DOHH2 (cell line): Measurements from ENCODE around the gene TAF6.

ENCODE experiments used
- H3F3A ChIP-seq: fragments of 200-600 bp; sonication (generic), shearing (Covaris generic); 2 replicates; pipeline ENCODE4 v1.6.0; 2016; ENCODE audit warnings: antibody characterized with exemption, mild to moderate bottlenecking; ENCODE audit not compliant: control insufficient read depth, insufficient read depth
- H3K27ac ChIP-seq: fragments of 200-600 bp; sonication (generic); 2 replicates; pipeline ENCODE4 v1.5.1; 2014; ENCODE audit warnings: low read depth, mild to moderate bottlenecking, low read length, moderate library complexity
- H3K27me3 ChIP-seq: fragments of 200-600 bp; sonication (generic); 2 replicates; pipeline ENCODE4 v1.6.1; 2014; ENCODE audit warnings: mild to moderate bottlenecking, low read length, mixed read lengths; ENCODE audit not compliant: control insufficient read depth
- H3K36me3 ChIP-seq: fragments of 200-600 bp; sonication (generic); 2 replicates; pipeline ENCODE4 v1.6.1; 2014; ENCODE audit warnings: mild to moderate bottlenecking, low read length, moderate library complexity, mixed read lengths; ENCODE audit not compliant: control insufficient read depth
- H3K4me1 ChIP-seq: fragments of 200-600 bp; sonication (generic); 2 replicates; pipeline ENCODE4 v1.6.1; 2014; ENCODE audit warnings: mild to moderate bottlenecking, low read length, mixed read lengths; ENCODE audit not compliant: control insufficient read depth
- H3K4me2 ChIP-seq: fragments of 200-600 bp; sonication (generic); 2 replicates; pipeline ENCODE4 v1.6.0; 2014; ENCODE audit warnings: mild to moderate bottlenecking, low read length, moderate library complexity
- H3K4me3 ChIP-seq: fragments of 200-600 bp; sonication (generic); 2 replicates; pipeline ENCODE4 v1.5.1; 2014; ENCODE audit warnings: mild to moderate bottlenecking, low read length, mixed read lengths
- H3K79me2 ChIP-seq: fragments of 200-600 bp; sonication (generic); 2 replicates; pipeline ENCODE4 v1.6.1; 2014; ENCODE audit warnings: mild to moderate bottlenecking, low read length, mixed read lengths; ENCODE audit not compliant: control insufficient read depth
- H3K9me2 ChIP-seq: fragments of 200-600 bp; sonication (generic); replicated peaks from 2 replicates; pipeline ENCODE4 v1.6.1; 2014; ENCODE audit warnings: mild to moderate bottlenecking, low read length, mixed read lengths; ENCODE audit not compliant: control insufficient read depth
- H3K9me3 ChIP-seq: fragments of 200-600 bp; sonication (generic); 2 replicates; pipeline ENCODE4 v1.6.1; 2014; ENCODE audit warnings: antibody characterized with exemption, low read length, mixed read lengths; ENCODE audit not compliant: control insufficient read depth, insufficient read depth
- H4K20me1 ChIP-seq: fragments of 200-600 bp; sonication (generic); 2 replicates; pipeline ENCODE4 v1.6.0; 2014; ENCODE audit warnings: low read depth, mild to moderate bottlenecking, antibody characterized with exemption, low read length, moderate library complexity; ENCODE audit not compliant: control insufficient read depth, insufficient read depth
- EZH2phosphoT487 ChIP-seq: fragments of 200-600 bp; sonication (generic); IDR thresholded peaks from 2 replicates; pipeline ENCODE4 v1.6.1; 2017; ENCODE audit warnings: borderline replicate concordance, mild to moderate bottlenecking, antibody characterized with exemption, low read length, moderate library complexity, mixed read lengths
- TF ChIP-seq, protein P1 (sequence below): fragments of 200-600 bp; sonication (generic); IDR thresholded peaks from one replicate; pipeline ENCODE4 v1.5.1; 2014; ENCODE audit warnings: antibody characterized with exemption, mild to moderate bottlenecking, low read depth, low read length; ENCODE audit not compliant: poor library complexity, severe bottlenecking

TAF6 gene

DNA sequence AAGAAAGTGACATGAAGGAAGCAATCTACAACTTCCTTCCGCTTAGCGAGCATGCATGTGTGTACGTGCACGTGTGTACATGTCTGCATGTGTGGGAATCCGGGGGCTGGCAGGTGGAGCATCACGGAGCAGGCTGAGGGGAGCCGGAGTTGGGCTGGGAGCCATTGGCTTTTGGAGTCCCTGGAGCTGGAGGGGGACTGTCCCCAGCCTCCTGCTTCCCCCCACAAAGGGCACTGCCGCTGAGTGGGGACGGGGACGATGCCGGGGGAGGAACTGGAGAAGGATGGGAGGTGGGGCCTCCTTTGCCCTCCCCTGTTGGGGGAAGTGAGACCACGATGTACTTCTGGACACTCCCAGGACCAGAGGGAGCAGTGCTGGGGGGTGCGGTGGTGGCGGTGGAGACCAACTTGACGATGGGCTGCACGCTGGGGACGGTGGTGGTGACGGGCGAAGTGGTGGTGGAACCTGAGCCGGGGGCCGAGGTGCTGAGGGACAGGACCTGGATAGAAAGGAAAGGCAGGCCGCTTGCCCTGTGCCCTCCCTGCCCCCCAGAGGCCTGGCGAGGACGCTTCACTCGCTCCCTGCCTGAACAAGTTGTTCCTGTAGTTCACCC is 11.9 kb downstream of the TAF6 start:
- H4K20me1 ChIP-seq = no peaks in the 10 kb centered on the region
- H3K27me3 ChIP-seq = no peaks in the 10 kb centered on the region
- H3K36me3 ChIP-seq = peaks cover 79% of the 10 kb centered on the region
- no peak for TF ChIP-seq EZH2phosphoT487
- TF ChIP-seq, protein P1, sequence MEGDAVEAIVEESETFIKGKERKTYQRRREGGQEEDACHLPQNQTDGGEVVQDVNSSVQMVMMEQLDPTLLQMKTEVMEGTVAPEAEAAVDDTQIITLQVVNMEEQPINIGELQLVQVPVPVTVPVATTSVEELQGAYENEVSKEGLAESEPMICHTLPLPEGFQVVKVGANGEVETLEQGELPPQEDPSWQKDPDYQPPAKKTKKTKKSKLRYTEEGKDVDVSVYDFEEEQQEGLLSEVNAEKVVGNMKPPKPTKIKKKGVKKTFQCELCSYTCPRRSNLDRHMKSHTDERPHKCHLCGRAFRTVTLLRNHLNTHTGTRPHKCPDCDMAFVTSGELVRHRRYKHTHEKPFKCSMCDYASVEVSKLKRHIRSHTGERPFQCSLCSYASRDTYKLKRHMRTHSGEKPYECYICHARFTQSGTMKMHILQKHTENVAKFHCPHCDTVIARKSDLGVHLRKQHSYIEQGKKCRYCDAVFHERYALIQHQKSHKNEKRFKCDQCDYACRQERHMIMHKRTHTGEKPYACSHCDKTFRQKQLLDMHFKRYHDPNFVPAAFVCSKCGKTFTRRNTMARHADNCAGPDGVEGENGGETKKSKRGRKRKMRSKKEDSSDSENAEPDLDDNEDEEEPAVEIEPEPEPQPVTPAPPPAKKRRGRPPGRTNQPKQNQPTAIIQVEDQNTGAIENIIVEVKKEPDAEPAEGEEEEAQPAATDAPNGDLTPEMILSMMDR = no peak
- H3K4me3 ChIP-seq = no peak overlapping the region
- H3K4me2 ChIP-seq = no peak overlapping the region
- no peak overlapping the region for H3K27ac ChIP-seq
- peaks cover 11% of the 10 kb centered on the region for H3K79me2 ChIP-seq
- no peaks in the 10 kb centered on the region for H3F3A ChIP-seq
- H3K9me3 ChIP-seq = no peaks in the 10 kb centered on the region
- no peaks in the 10 kb centered on the region for H3K9me2 ChIP-seq
- peaks cover 20% of the 10 kb centered on the region for H3K4me1 ChIP-seq

DNA sequence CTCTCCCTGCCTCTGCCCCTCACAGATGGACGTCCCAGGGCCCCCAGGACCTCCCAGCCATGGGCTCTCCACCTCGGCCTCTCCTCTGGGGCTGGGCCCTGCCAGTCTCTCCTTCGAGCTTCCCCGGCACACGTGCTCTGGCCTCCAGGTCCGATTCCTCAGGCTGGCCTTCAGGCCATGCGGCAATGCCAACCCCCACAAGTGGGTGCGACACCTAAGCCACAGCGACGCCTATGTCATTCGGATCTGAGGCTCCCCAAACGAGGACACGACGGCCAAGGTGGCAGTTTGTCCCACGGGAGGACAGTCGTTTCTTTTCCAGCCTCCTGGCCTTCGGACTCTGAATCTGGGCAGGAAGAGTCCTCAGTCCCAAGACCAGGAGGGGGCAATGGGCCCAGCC is 12.5 kb downstream of the TAF6 start:
- H3K9me3 ChIP-seq = no peaks in the 10 kb centered on the region
- no peaks in the 10 kb centered on the region for H4K20me1 ChIP-seq
- H3K4me2 ChIP-seq = no peak overlapping the region
- no peaks in the 10 kb centered on the region for H3K9me2 ChIP-seq
- H3K4me3 ChIP-seq = no peak overlapping the region
- TF ChIP-seq, protein P1 = no peak
- no peak for TF ChIP-seq EZH2phosphoT487
- no peaks in the 10 kb centered on the region for H3F3A ChIP-seq
- peaks cover 73% of the 10 kb centered on the region for H3K36me3 ChIP-seq
- no peaks in the 10 kb centered on the region for H3K27me3 ChIP-seq
- peaks cover 14% of the 10 kb centered on the region for H3K79me2 ChIP-seq
- H3K27ac ChIP-seq = no peak overlapping the region
- H3K4me1 ChIP-seq = peaks cover 16% of the 10 kb centered on the region

DNA sequence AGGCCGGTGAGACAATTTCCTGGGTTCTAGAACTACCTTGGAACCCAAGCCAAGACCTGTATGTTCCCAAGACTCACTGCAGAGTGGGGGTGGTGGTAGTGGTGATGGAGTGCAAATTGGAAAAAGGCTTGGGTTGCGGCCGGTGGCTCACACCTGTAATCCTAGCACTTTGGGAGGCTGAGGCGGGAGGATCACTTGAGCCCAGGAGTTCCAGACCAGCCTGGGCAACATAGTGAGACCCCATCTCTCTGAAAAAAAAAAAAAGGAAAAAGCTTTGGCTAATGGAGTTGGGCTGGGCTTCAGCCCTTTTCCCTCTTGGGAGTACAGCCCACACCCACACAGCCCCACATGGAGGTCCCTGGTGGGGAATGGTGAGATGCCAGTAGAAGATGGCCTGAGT is 13.6 kb downstream of the TAF6 start:
- peaks cover 12% of the 10 kb centered on the region for H3K4me1 ChIP-seq
- no peaks in the 10 kb centered on the region for H3K9me2 ChIP-seq
- peaks cover 68% of the 10 kb centered on the region for H3K36me3 ChIP-seq
- H4K20me1 ChIP-seq = no peaks in the 10 kb centered on the region
- H3K4me2 ChIP-seq = no peak overlapping the region
- H3K27ac ChIP-seq = no peak overlapping the region
- no peak overlapping the region for H3K4me3 ChIP-seq
- TF ChIP-seq, protein P1 = no peak
- TF ChIP-seq EZH2phosphoT487 = no peak
- H3F3A ChIP-seq = peaks cover 3% of the 10 kb centered on the region; the same call in 1 of the 2 replicates
- H3K79me2 ChIP-seq = peaks cover 21% of the 10 kb centered on the region
- no peaks in the 10 kb centered on the region for H3K9me3 ChIP-seq
- H3K27me3 ChIP-seq = no peaks in the 10 kb centered on the region
